Smooth muscle cell (in vitro differentiated cells): ENCODE results near the gene M6PR. TPM values are rescaled to one million over a fixed set of nuclear protein-coding genes. Genes with fewer than 3 reads are reported as not detected.

ENCODE experiments used
- DNase-seq: peaks from one replicate; lab custom pipeline; 2025; ENCODE audit not compliant: unreplicated experiment; lab: John Stamatoyannopoulos, UW
- H2AFZ ChIP-seq: fragments of 200-600 bp; sonication (generic); 2 replicates; pipeline ENCODE4 v1.6.0; 2016; ENCODE audit warnings: antibody characterized with exemption, low read depth, mild to moderate bottlenecking
- H3F3A ChIP-seq: fragments of 200-600 bp; sonication (generic); 2 replicates; pipeline ENCODE4 v1.6.0; 2017; ENCODE audit warnings: antibody characterized with exemption, low read depth
- H3K27ac ChIP-seq: fragments of 200-600 bp; sonication (generic); 2 replicates; pipeline ENCODE4 v1.5.1; 2016; ENCODE audit warnings: low read depth, mild to moderate bottlenecking
- H3K27me3 ChIP-seq: fragments of 200-600 bp; sonication (generic); 2 replicates; pipeline ENCODE4 v1.6.1; 2016; ENCODE audit warnings: low read depth, mild to moderate bottlenecking
- H3K36me3 ChIP-seq: fragments of 200-600 bp; sonication (generic); 2 replicates; pipeline ENCODE4 v1.5.1; 2016; ENCODE audit warnings: low read depth
- H3K4me1 ChIP-seq: fragments of 200-600 bp; sonication (generic); 2 replicates; pipeline ENCODE4 v1.5.1; 2016; ENCODE audit warnings: low read depth
- H3K4me2 ChIP-seq: fragments of 200-600 bp; sonication (generic); 2 replicates; pipeline ENCODE4 v1.6.0; 2016; ENCODE audit warnings: mild to moderate bottlenecking
- H3K4me3 ChIP-seq: fragments of 200-600 bp; sonication (generic); 2 replicates; pipeline ENCODE4 v1.5.1; 2016; ENCODE audit warnings: mild to moderate bottlenecking
- H3K79me2 ChIP-seq: fragments of 200-600 bp; sonication (generic); 2 replicates; pipeline ENCODE4 v1.6.0; 2016; ENCODE audit warnings: low read depth, mild to moderate bottlenecking
- H3K9ac ChIP-seq: fragments of 200-600 bp; sonication (generic); 2 replicates; pipeline ENCODE4 v1.6.0; 2016; ENCODE audit warnings: low read depth
- H3K9me3 ChIP-seq: fragments of 200-600 bp; sonication (generic); replicated peaks from 2 replicates; pipeline ENCODE4 v1.5.1; 2016; ENCODE audit warnings: low read depth
- H4K20me1 ChIP-seq: fragments of 200-600 bp; sonication (generic); 2 replicates; pipeline ENCODE4 v1.6.0; 2016; ENCODE audit warnings: low read depth
- WGBS: methylation state at CpG from one replicate; pipeline ENCODE4 v1.1.7; 2016; ENCODE audit warnings: low lambda C conversion rate; 5-methylcytosine and 5-hydroxymethylcytosine counted together
- polyA plus RNA-seq: library from polyadenylated mRNA; unstranded; fragments of >200 nt; fragmentation: Nextera tagmentation; extraction: Ambion mirVana; gene quantifications from 2 replicates; pipeline ENCODE4 v1.2.1, GENCODE V29; 2016
- total RNA-seq: library from RNA; depleted of rRNA; stranded (reverse); fragments of >200 nt; gene quantifications from 2 replicates; pipeline ENCODE4 v1.2.3, GENCODE V29; 2014
- TF ChIP-seq, protein P1 (sequence below): fragments of 200-600 bp; sonication (generic); IDR thresholded peaks from 2 replicates; pipeline ENCODE4 v1.5.1; 2017; ENCODE audit warnings: borderline replicate concordance, mild to moderate bottlenecking, antibody characterized with exemption; ENCODE audit not compliant: insufficient read depth, poor library complexity, severe bottlenecking

M6PR gene
- total and polyA plus RNA-seq, 2 experiments from 2014 or later, result 49.8 to 106 TPM

DNA sequence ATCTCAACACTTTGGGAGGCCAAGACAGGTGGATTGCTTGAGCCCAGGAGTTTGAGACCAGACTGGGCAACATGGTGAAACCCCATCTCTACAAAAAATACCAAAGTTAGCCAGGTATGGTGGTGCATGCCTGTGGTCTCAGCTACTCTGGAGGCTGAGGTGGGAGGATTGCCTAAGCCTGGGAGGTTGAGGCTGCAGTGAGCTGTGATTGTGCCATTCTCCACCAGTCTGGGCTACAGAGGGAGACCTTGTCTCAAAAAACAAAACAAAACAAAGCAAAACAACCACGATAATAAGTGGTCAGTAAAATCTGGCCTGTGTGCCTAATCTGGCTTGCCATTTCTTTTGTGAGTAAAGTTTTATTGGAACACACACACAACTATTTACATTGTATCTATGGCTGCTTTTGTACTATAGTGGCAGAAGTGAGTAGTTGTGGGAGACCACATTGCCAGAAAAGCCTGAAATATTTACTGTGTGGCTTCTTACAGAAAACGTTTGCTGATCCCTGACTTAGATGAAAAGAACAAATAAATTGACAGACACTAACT, 20.5 kb upstream of the M6PR start:
- 56% methylated on average over 2 of the region's 2 CpGs for WGBS
- H3K27me3 ChIP-seq, result no peaks in the 10 kb centered on the region
- no peak overlapping the region for H2AFZ ChIP-seq
- no peaks in the 10 kb centered on the region for H3K36me3 ChIP-seq
- H3K9me3 ChIP-seq, result peaks cover 4% of the 10 kb centered on the region
- H3K4me1 ChIP-seq, result no peaks in the 10 kb centered on the region
- no peaks in the 10 kb centered on the region for H3K79me2 ChIP-seq
- DNase-seq, result no peak
- H3F3A ChIP-seq, result peaks cover 5% of the 10 kb centered on the region
- H3K4me2 ChIP-seq, result no peak overlapping the region
- TF ChIP-seq, protein P1, sequence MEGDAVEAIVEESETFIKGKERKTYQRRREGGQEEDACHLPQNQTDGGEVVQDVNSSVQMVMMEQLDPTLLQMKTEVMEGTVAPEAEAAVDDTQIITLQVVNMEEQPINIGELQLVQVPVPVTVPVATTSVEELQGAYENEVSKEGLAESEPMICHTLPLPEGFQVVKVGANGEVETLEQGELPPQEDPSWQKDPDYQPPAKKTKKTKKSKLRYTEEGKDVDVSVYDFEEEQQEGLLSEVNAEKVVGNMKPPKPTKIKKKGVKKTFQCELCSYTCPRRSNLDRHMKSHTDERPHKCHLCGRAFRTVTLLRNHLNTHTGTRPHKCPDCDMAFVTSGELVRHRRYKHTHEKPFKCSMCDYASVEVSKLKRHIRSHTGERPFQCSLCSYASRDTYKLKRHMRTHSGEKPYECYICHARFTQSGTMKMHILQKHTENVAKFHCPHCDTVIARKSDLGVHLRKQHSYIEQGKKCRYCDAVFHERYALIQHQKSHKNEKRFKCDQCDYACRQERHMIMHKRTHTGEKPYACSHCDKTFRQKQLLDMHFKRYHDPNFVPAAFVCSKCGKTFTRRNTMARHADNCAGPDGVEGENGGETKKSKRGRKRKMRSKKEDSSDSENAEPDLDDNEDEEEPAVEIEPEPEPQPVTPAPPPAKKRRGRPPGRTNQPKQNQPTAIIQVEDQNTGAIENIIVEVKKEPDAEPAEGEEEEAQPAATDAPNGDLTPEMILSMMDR, result no peak
- no peak overlapping the region for H3K27ac ChIP-seq
- H4K20me1 ChIP-seq, result no peaks in the 10 kb centered on the region
- H3K4me3 ChIP-seq, result no peak overlapping the region
- H3K9ac ChIP-seq, result no peak overlapping the region

- no peak overlapping the region for H2AFZ ChIP-seq
- no peak for DNase-seq
- no peaks in the 10 kb centered on the region for H4K20me1 ChIP-seq
- peaks cover 4% of the 10 kb centered on the region for H3K9me3 ChIP-seq
- H3K4me2 ChIP-seq, result no peak overlapping the region
- no peak overlapping the region for H3K27ac ChIP-seq
- peaks cover 5% of the 10 kb centered on the region for H3F3A ChIP-seq
- H3K27me3 ChIP-seq, result no peaks in the 10 kb centered on the region
- H3K9ac ChIP-seq, result no peak overlapping the region
- no peaks in the 10 kb centered on the region for H3K36me3 ChIP-seq
- H3K4me1 ChIP-seq, result no peaks in the 10 kb centered on the region
- H3K4me3 ChIP-seq, result no peak overlapping the region
- TF ChIP-seq, protein P1, result no peak
- H3K79me2 ChIP-seq, result no peaks in the 10 kb centered on the region
Measured at GRCh38 chr12:8968761-8969160, 19.3 kb upstream of the M6PR start.

DNA sequence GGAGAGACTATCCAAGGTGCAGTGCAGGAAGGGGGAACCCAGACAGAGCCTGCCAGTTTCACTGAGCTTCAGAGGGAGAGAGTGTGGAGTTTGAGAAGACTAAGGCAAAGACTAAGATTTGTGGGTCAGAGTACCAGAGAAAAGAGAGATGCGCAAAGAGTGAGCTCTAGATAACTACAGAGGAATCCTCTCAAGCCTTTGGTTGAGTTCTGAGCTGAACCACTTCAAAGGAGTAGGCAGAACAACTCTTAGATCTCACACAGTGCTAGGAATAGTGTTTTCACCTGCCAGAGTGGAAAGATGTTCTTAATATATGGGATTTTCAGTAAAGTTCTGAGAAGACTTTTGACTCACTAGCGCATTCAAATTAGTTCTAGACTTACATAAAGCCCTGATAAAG, 10.7 kb upstream of the M6PR start:
- H3K79me2 ChIP-seq, result no peaks in the 10 kb centered on the region
- H3K9me3 ChIP-seq, result no peaks in the 10 kb centered on the region
- H2AFZ ChIP-seq, result no peak overlapping the region
- H3K4me2 ChIP-seq, result no peak overlapping the region
- no peak for DNase-seq
- no peaks in the 10 kb centered on the region for H3K36me3 ChIP-seq
- H3K27ac ChIP-seq, result no peak overlapping the region
- H3K27me3 ChIP-seq, result no peaks in the 10 kb centered on the region
- no peak overlapping the region for H3K9ac ChIP-seq
- no peaks in the 10 kb centered on the region for H3F3A ChIP-seq
- H3K4me3 ChIP-seq, result no peak overlapping the region
- 98% methylated on average over 2 of the region's 2 CpGs for WGBS
- no peaks in the 10 kb centered on the region for H4K20me1 ChIP-seq
- no peaks in the 10 kb centered on the region for H3K4me1 ChIP-seq
- TF ChIP-seq, protein P1, result no peak

DNA sequence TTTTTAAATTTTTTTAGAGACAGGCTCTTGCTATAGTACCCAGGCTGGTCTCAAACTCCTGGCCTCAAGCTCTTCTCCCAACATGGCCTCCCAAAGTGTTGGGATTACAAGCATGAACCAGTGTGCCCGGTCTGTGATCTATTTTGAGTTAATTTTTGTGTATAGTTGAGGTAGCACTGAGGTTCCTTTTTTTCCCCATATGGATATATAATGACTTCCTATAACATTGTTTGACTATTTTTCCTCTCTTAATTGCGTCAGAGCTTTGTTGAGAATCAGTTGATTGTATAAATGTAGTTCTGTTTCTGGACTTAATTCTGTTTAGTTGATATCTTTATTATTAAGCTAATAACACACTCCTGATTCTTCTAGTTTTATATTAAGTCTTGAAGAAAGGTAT, 8.6 kb upstream of the M6PR start:
- H3K4me3 ChIP-seq, result no peak overlapping the region
- WGBS, result 90% methylated on average over 2 of the region's 2 CpGs
- no peaks in the 10 kb centered on the region for H4K20me1 ChIP-seq
- no peaks in the 10 kb centered on the region for H3K9me3 ChIP-seq
- H3F3A ChIP-seq, result no peaks in the 10 kb centered on the region
- no peak overlapping the region for H3K27ac ChIP-seq
- H3K4me1 ChIP-seq, result no peaks in the 10 kb centered on the region
- no peaks in the 10 kb centered on the region for H3K27me3 ChIP-seq
- TF ChIP-seq, protein P1, result no peak
- H3K4me2 ChIP-seq, result no peak overlapping the region
- no peaks in the 10 kb centered on the region for H3K36me3 ChIP-seq
- no peak overlapping the region for H3K9ac ChIP-seq
- no peak overlapping the region for H2AFZ ChIP-seq
- no peak for DNase-seq
- H3K79me2 ChIP-seq, result no peaks in the 10 kb centered on the region
